ENCODE data around the gene PKD1L1.

Gene PKD1L1

GRCh38 chr7:47908720-47909119 lies 39.5 kb downstream of the PKD1L1 start:
- no peak for TF ChIP-seq POLR2A (IDR thresholded peaks at IDR 0.05; ENCODE audit: extremely low read depth, insufficient read length)
- TF ChIP-seq MAX (IDR thresholded peaks at IDR 0.05; ENCODE audit: low read depth, low read length) = no peak
- no peak for TF ChIP-seq MYC (IDR thresholded peaks at IDR 0.05; ENCODE audit: low read depth, low read length)
- TF ChIP-seq, protein P1, sequence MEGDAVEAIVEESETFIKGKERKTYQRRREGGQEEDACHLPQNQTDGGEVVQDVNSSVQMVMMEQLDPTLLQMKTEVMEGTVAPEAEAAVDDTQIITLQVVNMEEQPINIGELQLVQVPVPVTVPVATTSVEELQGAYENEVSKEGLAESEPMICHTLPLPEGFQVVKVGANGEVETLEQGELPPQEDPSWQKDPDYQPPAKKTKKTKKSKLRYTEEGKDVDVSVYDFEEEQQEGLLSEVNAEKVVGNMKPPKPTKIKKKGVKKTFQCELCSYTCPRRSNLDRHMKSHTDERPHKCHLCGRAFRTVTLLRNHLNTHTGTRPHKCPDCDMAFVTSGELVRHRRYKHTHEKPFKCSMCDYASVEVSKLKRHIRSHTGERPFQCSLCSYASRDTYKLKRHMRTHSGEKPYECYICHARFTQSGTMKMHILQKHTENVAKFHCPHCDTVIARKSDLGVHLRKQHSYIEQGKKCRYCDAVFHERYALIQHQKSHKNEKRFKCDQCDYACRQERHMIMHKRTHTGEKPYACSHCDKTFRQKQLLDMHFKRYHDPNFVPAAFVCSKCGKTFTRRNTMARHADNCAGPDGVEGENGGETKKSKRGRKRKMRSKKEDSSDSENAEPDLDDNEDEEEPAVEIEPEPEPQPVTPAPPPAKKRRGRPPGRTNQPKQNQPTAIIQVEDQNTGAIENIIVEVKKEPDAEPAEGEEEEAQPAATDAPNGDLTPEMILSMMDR (IDR thresholded peaks at IDR 0.05; ENCODE audit: low read depth, low read length) = no peak
- no peak for DNase-seq (ENCODE audit: low read depth)
- H3K4me3 ChIP-seq (ENCODE audit: low read depth, low read length) = no peak overlapping the region

DNA sequence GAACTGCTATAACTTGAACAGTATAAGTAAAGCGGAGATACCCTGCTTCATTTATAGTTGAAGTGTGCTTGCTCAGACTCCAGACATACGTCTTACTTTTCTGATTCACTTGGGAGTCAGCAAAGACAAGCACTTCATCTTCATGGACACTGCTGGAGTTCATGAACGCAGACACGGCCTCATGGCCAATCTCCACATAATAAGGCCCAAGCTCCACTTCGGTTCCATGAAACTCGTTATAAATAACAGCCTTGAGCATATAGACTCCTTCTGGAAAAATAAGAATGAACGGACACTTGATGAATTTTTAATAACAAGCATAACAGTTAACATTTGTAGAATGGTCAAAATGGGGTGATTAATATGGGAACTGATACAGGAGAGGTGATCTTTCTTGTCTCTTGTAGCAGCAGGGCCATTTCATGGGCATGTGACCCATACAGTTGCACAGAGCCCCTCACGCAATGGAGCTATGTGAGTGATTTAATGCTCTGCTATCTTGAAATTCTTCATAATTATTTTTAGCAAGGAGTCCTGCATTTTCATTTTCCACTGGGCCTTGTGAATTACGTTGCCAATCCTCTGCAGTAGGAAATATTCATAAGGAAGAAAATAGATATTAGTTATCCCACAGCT lies 40.2 kb downstream of the PKD1L1 start:
- TF ChIP-seq, protein P1 (IDR thresholded peaks at IDR 0.05; ENCODE audit: low read depth, low read length) = no peak
- TF ChIP-seq POLR2A (IDR thresholded peaks at IDR 0.05; ENCODE audit: extremely low read depth, insufficient read length) (no peak), MAX (IDR thresholded peaks at IDR 0.05; ENCODE audit: low read depth, low read length) (no peak), MYC (IDR thresholded peaks at IDR 0.05; ENCODE audit: low read depth, low read length) (no peak)
- DNase-seq (ENCODE audit: low read depth) = no peak
- H3K4me3 ChIP-seq (ENCODE audit: low read depth, low read length) = no peak overlapping the region

- DNase-seq (ENCODE audit: low read depth) = no peak
- no peak for TF ChIP-seq POLR2A (IDR thresholded peaks at IDR 0.05; ENCODE audit: extremely low read depth, insufficient read length)
- no peak for TF ChIP-seq MAX (IDR thresholded peaks at IDR 0.05; ENCODE audit: low read depth, low read length)
- TF ChIP-seq MYC (IDR thresholded peaks at IDR 0.05; ENCODE audit: low read depth, low read length) = no peak
- TF ChIP-seq, protein P1 (IDR thresholded peaks at IDR 0.05; ENCODE audit: low read depth, low read length) = no peak
- H3K4me3 ChIP-seq (ENCODE audit: low read depth, low read length) = no peak overlapping the region
Measured at GRCh38 chr7:47906883-47907282, 41.4 kb downstream of the PKD1L1 start.

- TF ChIP-seq, protein P1 (IDR thresholded peaks at IDR 0.05; ENCODE audit: low read depth, low read length) = no peak
- TF ChIP-seq POLR2A (IDR thresholded peaks at IDR 0.05; ENCODE audit: extremely low read depth, insufficient read length) (no peak), MYC (IDR thresholded peaks at IDR 0.05; ENCODE audit: low read depth, low read length) (no peak), MAX (IDR thresholded peaks at IDR 0.05; ENCODE audit: low read depth, low read length) (no peak)
- no peak overlapping the region for H3K4me3 ChIP-seq (ENCODE audit: low read depth, low read length)
- no peak for DNase-seq (ENCODE audit: low read depth)
Measured at GRCh38 chr7:47905076-47905920, 43.0 kb downstream of the PKD1L1 start.

DNA sequence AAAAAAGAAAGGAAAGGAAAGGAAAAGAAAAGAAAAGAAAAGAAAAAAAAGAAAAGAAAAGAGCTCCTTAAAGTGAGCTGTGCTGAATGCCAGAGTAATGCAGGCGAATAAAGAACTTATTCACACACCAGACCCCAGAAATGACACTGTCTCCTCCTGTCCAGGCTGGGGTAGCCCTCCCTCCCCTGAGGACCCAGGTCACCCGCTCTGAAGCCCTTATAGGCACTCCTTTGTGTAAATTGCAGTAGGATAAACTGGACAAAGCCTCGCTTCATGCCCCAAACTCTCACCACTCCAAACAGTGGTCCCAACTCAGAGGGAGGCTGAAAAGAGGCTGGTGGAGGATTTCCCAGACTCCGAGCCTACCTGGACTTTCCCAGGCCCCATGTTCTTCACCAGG lies 46.3 kb downstream of the PKD1L1 start:
- TF ChIP-seq MYC (IDR thresholded peaks at IDR 0.05; ENCODE audit: low read depth, low read length) (no peak), MAX (IDR thresholded peaks at IDR 0.05; ENCODE audit: low read depth, low read length) (no peak)
- no peak overlapping the region for H3K4me3 ChIP-seq (ENCODE audit: low read depth, low read length)
- no peak for DNase-seq (ENCODE audit: low read depth)

DNA sequence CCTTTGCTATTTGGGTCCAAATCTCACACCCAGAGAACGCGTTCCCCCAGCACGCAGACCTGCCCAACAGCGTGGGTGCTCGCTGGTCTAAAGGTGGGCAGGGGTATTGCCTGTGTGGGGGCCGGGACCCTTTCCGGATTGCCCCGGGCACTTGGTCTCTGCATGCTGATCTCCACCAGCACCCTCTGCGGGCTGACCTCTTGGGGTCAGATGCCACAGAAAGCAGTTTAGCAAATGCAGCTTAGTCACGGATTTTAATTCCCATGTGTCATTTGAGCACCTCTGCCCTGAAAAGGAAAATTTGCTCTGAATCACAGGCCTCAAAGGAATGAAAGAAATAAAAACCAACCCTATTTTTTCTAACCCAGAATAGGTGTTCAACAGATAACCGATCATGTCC lies 46.7 kb downstream of the PKD1L1 start:
- TF ChIP-seq POLR2A (IDR thresholded peaks at IDR 0.05; ENCODE audit: extremely low read depth, insufficient read length) (no peak), MYC (IDR thresholded peaks at IDR 0.05; ENCODE audit: low read depth, low read length) (no peak), MAX (IDR thresholded peaks at IDR 0.05; ENCODE audit: low read depth, low read length) (no peak)
- TF ChIP-seq, protein P1 (IDR thresholded peaks at IDR 0.05; ENCODE audit: low read depth, low read length) = no peak
- DNase-seq (ENCODE audit: low read depth) = no peak
- no peak overlapping the region for H3K4me3 ChIP-seq (ENCODE audit: low read depth, low read length)

Measured in NB4 (cell line).